ENCODE results near the gene GIMAP7. TPM values are rescaled to one million over a fixed set of nuclear protein-coding genes. Genes with fewer than 3 reads are reported as not detected.
"Not testable (repeated sequence)": the region's sequence is repeated elsewhere in the genome, so short reads cannot be mapped to it uniquely, and the experiment has no call there.

Gene GIMAP7
- total RNA-seq, 1 donor from 2014 or later = 104 TPM

DNA sequence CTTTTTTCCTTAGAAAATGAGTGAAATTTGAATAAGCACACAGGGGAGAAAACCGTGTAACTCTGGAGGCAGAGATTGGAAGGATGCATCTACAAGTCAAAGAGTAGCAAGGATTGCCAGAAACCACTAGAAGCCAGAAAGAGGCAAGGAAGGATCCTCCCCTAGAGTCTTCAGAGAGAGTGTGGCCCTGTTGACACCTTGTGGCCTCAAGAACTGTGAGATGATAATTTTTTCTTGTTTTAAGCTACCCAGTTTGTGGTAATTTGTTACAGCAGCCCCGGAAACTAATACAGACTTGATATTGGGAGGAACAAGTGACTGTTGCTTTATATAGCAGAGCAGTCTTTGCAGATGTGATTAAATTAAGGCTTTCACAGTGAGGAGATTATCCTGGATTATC lies 3.6 kb upstream of the GIMAP7 start:
- DNase-seq (ENCODE audit: low read depth in 2 of 2) = no peak

GRCh38 chr7:150513758-150514157 lies 914 bp upstream of the GIMAP7 start:
- no peak for DNase-seq (ENCODE audit: low read depth in 2 of 2)

GRCh38 chr7:150515248-150516147 lies 826 bp downstream of the GIMAP7 start:
- DNase-seq (ENCODE audit: low read depth in 2 of 2) = peak; percentile 11 to 44

- peak; percentile 29 to 32 for DNase-seq (ENCODE audit: low read depth in 2 of 2)
Measured at GRCh38 chr7:150516956-150517745, 2.5 kb downstream of the GIMAP7 start.

- no peak for DNase-seq (ENCODE audit: low read depth in 2 of 2)
Measured at GRCh38 chr7:150519310-150519709, 4.6 kb downstream of the GIMAP7 start.

DNA sequence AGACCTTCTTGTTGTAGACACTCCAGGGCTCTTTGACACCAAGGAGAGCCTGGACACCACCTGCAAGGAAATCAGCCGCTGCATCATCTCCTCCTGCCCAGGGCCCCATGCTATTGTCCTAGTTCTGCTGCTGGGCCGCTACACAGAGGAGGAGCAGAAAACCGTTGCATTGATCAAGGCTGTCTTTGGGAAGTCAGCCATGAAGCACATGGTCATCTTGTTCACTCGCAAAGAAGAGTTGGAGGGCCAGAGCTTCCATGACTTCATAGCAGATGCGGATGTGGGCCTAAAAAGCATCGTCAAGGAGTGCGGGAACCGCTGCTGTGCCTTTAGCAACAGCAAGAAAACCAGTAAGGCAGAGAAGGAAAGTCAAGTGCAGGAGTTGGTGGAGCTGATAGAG lies 5.5 kb downstream of the GIMAP7 start:
- DNase-seq (ENCODE audit: low read depth in 2 of 2) = no peak

- not testable (repeated sequence) for DNase-seq (ENCODE audit: low read depth in 2 of 2)
Measured at GRCh38 chr7:150522931-150523330, 8.3 kb downstream of the GIMAP7 start.

- no peak for DNase-seq (ENCODE audit: low read depth in 2 of 2)
Measured at GRCh38 chr7:150524018-150524417, 9.3 kb downstream of the GIMAP7 start.

- peak; percentile 6 to 30 for DNase-seq (ENCODE audit: low read depth in 2 of 2)
Measured at GRCh38 chr7:150531704-150532103, 17.0 kb downstream of the GIMAP7 start.

DNA sequence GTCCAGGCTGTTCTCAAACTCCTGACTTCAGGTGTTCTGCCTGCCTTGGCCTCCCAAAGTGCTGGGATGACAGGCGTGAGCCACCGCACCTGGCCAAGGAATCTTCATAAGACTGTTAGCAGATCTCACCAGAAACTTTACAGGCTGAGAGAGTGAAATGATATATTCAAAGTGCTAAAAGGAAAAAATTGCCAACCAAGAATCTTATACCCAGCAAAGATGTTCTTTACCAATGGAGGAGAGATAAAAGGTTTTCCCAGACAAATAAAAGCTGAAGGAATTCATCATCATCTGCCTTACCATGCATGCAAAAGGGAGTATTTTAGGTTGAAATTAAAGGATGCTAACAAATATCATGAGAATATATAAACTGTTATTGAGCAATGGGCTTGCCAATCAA lies 23.6 kb downstream of the GIMAP7 start:
- no peak for DNase-seq (ENCODE audit: low read depth in 2 of 2)

DNA sequence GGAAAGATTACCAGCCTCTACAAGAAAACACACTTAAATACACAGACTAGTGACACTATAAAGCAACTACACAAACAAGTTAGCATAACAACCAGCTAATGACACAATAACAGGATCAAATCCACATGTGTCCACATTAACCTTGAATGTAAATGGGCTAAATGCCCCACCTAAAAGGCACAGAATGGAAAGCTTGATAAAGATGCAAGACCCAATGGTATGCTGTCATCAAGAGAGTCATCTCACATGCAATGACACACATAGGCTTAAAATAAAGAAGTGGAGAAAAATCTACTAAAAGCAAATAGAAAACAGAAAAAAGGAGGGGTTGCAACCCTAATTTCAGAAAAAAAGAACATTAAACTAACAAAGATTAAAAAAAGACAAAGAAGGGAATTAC lies 38.5 kb downstream of the GIMAP7 start:
- DNase-seq (ENCODE audit: low read depth in 2 of 2) = no peak

DNA sequence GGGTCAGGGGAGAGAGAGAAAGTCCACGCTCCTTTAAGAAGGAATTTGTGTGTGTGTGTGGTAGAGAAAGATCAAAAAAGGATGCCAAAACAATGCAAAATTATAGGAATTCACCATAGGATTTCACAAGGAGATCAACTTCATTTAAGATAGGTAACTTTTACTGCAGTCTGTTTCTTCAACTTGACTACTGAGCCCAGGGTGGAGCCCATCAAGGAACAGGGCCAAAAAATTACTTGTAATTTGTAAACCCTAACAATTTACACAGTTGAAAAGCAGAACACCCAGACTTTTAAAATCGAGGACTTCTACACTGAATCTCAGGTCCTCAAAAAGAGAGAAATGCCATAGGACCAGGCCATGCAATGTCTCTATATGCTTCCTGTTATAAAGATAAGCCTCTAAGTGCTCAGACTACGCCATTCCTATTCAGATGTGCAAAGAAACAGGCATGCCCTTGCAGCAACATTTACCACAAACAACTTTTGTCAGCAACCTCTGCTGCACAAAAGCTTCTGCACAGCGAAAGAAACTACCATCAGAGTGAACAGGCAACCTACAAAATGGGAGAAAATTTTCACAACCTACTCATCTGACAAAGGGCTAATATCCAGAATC lies 42.0 kb downstream of the GIMAP7 start:
- no peak for DNase-seq (ENCODE audit: low read depth in 2 of 2)

GRCh38 chr7:150560486-150560885 lies 45.8 kb downstream of the GIMAP7 start:
- no peak for DNase-seq (ENCODE audit: low read depth in 2 of 2)

- DNase-seq (ENCODE audit: low read depth in 2 of 2) = peak in 1 of 2 donors; percentile 10
Measured at GRCh38 chr7:150562919-150563318, 48.2 kb downstream of the GIMAP7 start.

DNA sequence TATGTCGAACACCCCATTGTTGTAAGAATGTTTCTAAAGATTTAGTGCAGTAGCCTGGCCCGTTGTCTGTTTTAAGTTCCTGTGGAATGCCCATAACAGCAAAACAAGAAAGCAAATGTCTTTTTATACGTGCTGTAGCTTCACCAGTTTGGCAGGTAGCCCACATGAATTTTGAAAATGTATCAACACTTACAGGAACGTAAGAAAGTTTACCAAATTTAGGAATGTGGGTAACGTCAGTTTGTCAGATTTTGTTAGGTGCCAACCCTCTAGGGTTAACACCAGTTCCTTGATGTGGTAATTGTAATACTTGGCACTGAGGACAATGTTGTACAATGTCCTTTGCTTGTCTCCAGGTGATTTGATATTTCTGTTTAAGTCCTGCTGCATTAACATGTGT lies 49.3 kb downstream of the GIMAP7 start:
- DNase-seq (ENCODE audit: low read depth in 2 of 2) = no peak

DNA sequence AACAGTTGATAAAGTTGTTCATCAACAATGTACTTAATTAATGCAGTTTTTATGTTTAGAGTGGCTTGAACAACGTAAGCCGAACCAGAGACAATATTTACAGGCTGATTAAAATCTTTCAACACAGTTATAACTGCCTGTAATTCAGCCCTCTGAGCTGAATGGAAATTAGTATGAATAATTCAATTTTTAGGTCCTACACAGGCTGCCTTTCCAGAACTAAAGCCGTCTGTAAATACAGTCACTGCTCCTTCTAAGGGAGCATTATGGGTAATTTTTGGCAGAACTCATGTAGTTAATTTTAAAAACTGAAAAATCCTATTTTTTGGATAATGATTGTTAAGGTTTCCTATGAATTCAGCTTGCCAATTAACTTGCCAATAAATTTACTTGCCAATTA lies 49.9 kb downstream of the GIMAP7 start:
- DNase-seq (ENCODE audit: low read depth in 2 of 2) = no peak

DNA sequence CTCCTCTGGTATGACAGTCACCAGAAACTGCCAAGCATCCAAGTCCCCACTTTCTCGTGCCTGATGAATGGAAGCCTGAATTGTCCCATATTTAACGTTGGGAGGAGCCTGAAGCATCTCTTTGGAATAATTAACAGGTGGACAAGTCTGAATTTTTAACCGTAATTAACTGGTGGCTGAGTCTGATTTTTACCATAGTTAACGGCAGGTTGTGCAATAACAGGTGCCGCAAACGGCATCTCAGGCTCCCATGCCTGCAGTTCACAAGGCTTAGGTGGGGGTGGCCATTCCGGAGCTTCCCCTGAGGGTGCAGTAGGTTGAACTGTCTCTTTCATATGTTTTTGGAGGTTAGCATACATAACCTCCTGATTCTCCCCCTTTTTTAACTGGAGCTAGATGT lies 50.6 kb downstream of the GIMAP7 start:
- no peak for DNase-seq (ENCODE audit: low read depth in 2 of 2)

DNA sequence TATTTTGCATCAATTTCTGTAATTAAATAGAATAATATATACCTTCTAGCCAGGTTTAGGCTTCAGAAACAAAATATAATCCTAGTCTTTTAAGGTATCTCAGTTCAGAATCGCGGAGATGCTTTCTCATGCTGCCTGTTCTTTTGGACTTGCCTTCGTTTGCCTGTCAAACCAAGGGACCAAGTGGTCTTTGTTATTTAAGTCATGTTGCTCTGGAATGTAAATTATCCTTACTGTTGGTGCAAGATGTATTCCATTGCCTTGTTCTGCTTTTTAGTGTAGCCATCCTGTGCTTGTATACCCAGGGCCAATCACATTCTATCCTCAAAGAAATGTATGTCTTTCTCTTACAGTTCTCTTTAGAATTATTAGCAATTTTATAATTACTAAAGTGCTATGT lies 51.5 kb downstream of the GIMAP7 start:
- DNase-seq (ENCODE audit: low read depth in 2 of 2) = no peak

DNA sequence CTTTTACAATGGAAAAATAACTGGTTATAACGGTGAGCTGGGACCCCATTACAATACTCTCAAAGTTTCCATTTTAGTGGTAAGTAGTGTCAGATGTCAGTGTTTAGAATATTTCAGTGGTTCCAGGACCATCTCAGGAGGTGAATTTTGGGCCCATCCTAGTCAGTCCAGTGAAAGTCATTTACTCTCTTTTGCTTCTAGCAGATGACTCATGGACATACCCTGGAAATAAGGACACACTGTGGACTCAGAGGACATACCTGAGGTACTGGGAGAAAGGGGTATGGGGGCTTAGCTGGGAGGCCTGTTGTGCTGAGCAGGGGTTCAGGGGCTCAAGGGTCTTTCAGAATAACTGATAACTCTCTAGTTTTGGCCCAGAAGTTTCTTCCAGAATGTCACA lies 51.9 kb downstream of the GIMAP7 start:
- DNase-seq (ENCODE audit: low read depth in 2 of 2) = no peak

GRCh38 chr7:150567169-150567568 lies 52.5 kb downstream of the GIMAP7 start, which contains the start of gene GIMAP4:
Gene GIMAP4, plus strand, starts transcription at chr7:150567390. Its CDS starts 2,512 bp downstream, at chr7:150569902.
- DNase-seq (ENCODE audit: low read depth in 2 of 2) = peak; percentile 51 to 66

GRCh38 chr7:150567871-150568301 lies 53.2 kb downstream of the GIMAP7 start:
- DNase-seq (ENCODE audit: low read depth in 2 of 2) = peak in 1 of 2 donors; percentile 7

DNA sequence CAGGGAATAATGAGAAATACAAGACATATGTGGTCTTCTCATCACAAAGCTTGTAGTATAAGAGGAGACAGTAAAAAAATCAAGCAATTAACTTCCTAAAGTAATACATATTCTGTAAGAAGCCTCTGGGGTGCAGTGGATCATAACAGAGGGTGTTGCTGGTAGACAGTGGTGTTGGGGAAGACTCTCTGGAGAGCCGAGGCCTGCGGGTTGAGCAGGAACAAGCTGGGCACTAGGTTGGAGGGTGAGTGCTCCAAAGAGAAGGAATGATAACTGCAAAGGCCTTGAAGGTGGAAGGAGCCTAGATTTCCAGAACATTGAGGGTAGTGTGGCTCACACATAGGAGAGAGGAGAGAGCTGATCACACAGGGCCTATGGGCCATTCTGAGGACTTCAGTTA lies 54.0 kb downstream of the GIMAP7 start:
- peak; percentile 21 to 43 for DNase-seq (ENCODE audit: low read depth in 2 of 2)

Measured in lung microvascular endothelial cell (primary cell).